Tibial nerve (tissue), 3 donors: Measurements from ENCODE around the gene SLC9A5.

Experiments used
- POLR2A ChIP-seq, 2 donors: fragments of 450-650 bp; IDR thresholded peaks; one replicate each; pipeline ENCODE4 v1.6.1; 2017; ENCODE audit warnings: antibody characterized with exemption in 2 of 2, mild to moderate bottlenecking in 2 of 2, moderate library complexity in 2 of 2
- TF ChIP-seq, protein P1 (sequence below), 5 experiments: fragments of 200-600 bp in 3 of 5; fragments of 450-650 bp in 2 of 5; sonication (generic) in 3 of 5; IDR thresholded peaks; one replicate each; pipeline ENCODE4 v1.5.1; 2016 to 2019; ENCODE audit warnings: antibody characterized with exemption in 5 of 5, mild to moderate bottlenecking in 3 of 5, moderate library complexity in 2 of 5

DNA sequence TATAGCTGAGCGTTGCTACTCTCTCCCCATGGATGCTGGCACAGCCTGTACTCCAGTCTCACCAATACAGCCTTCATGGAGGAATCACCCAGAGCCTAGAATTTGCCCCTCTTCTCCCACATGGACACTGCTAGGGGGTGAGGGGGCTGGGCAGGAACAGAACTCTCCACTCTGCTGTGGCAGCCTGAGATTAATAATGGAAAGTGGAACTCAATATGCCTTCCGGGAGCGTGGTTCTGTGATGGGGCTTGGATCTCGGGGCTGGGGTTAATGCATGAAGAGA, 1.2 kb downstream of the SLC9A5 start:
- no peak for TF ChIP-seq POLR2A (IDR thresholded peaks at IDR 0.05)
- TF ChIP-seq, protein P1, sequence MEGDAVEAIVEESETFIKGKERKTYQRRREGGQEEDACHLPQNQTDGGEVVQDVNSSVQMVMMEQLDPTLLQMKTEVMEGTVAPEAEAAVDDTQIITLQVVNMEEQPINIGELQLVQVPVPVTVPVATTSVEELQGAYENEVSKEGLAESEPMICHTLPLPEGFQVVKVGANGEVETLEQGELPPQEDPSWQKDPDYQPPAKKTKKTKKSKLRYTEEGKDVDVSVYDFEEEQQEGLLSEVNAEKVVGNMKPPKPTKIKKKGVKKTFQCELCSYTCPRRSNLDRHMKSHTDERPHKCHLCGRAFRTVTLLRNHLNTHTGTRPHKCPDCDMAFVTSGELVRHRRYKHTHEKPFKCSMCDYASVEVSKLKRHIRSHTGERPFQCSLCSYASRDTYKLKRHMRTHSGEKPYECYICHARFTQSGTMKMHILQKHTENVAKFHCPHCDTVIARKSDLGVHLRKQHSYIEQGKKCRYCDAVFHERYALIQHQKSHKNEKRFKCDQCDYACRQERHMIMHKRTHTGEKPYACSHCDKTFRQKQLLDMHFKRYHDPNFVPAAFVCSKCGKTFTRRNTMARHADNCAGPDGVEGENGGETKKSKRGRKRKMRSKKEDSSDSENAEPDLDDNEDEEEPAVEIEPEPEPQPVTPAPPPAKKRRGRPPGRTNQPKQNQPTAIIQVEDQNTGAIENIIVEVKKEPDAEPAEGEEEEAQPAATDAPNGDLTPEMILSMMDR (IDR thresholded peaks at IDR 0.05): no peak
